Measurements from ENCODE around the gene WASHC4.

DNA sequence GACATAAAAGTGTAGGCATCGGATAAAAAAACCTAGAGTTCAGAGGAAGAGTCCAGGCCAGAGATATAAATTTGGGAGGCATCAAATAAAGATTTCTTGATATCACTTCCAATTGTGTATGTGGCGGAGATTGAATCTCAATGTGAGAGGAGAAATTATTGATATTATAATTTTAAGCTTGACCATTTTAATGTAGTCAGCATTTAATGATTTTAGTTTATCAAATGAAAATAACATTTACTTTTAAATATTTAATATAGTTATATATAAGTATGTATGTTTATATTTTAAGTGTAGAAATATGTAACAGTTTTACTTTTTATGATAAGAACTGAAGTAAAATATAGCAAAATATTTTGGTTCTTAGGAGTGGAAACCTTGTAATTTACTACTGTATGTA is 48.7 kb downstream of the WASHC4 start:
- TF ChIP-seq ZNF384 (IDR thresholded peaks at IDR 0.05) (no peak), FOXA1 (IDR thresholded peaks at IDR 0.05) (no peak), BHLHE40 (IDR thresholded peaks at IDR 0.05; ENCODE audit: borderline replicate concordance) (no peak), ELF4 (IDR thresholded peaks at IDR 0.05) (no peak), HDGF (IDR thresholded peaks at IDR 0.05; ENCODE audit: borderline replicate concordance) (no peak), SP1 (IDR thresholded peaks at IDR 0.05) (no peak), FOXM1 (IDR thresholded peaks at IDR 0.05; ENCODE audit: borderline replicate concordance) (no peak), ARNT (IDR thresholded peaks at IDR 0.05) (no peak), FOXK2 (IDR thresholded peaks at IDR 0.05) (no peak), LEF1 (IDR thresholded peaks at IDR 0.05; ENCODE audit: borderline replicate concordance) (no peak), CTBP1 (IDR thresholded peaks at IDR 0.05; ENCODE audit: borderline replicate concordance) (no peak)
- TF ChIP-seq, protein P1, sequence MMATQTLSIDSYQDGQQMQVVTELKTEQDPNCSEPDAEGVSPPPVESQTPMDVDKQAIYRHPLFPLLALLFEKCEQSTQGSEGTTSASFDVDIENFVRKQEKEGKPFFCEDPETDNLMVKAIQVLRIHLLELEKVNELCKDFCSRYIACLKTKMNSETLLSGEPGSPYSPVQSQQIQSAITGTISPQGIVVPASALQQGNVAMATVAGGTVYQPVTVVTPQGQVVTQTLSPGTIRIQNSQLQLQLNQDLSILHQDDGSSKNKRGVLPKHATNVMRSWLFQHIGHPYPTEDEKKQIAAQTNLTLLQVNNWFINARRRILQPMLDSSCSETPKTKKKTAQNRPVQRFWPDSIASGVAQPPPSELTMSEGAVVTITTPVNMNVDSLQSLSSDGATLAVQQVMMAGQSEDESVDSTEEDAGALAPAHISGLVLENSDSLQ (IDR thresholded peaks at IDR 0.05), result no peak

All from HEK293T (cell line).